Activated naive CD4-positive, alpha-beta T cell treated with Interleukin-2 at 50 U/mL for 16 hours (primary cell): ENCODE data around the gene GALNT14.
"Not testable (repeated sequence)": the region's sequence is repeated elsewhere in the genome, so short reads cannot be mapped to it uniquely, and the experiment has no call there.

Experiments
- DNase-seq: peaks from one replicate; pipeline ENCODE4 v3.0.0-alpha.2; 2020

GALNT14 gene

GRCh38 chr2:30933496-30933895, 204.7 kb downstream of the GALNT14 start:
- no peak for DNase-seq

- no peak for DNase-seq
Measured at GRCh38 chr2:30932870-30933269, 205.4 kb downstream of the GALNT14 start.

- no peak for DNase-seq
Measured at GRCh38 chr2:30931841-30932407, 206.3 kb downstream of the GALNT14 start.

GRCh38 chr2:30930716-30931115, 207.5 kb downstream of the GALNT14 start:
- no peak for DNase-seq

GRCh38 chr2:30927465-30928075, 210.7 kb downstream of the GALNT14 start:
- no peak for DNase-seq

- DNase-seq, result no peak
Measured at GRCh38 chr2:30926606-30927005, 211.6 kb downstream of the GALNT14 start.

- no peak for DNase-seq
Measured at GRCh38 chr2:30923623-30924022, 214.6 kb downstream of the GALNT14 start.

- no peak for DNase-seq
Measured at GRCh38 chr2:30920511-30920910, 217.7 kb downstream of the GALNT14 start.

- DNase-seq, result no peak
Measured at GRCh38 chr2:30915486-30915885, 222.8 kb downstream of the GALNT14 start.

- no peak for DNase-seq
Measured at GRCh38 chr2:30914456-30914855, 223.8 kb downstream of the GALNT14 start.

- DNase-seq, result no peak
Measured at GRCh38 chr2:30912056-30912455, 226.2 kb downstream of the GALNT14 start.

GRCh38 chr2:30911327-30911726, 226.9 kb downstream of the GALNT14 start:
- DNase-seq, result no peak

- DNase-seq, result no peak
Measured at GRCh38 chr2:30910686-30911085, 227.6 kb downstream of the GALNT14 start.

- DNase-seq, result not testable (repeated sequence)
Measured at GRCh38 chr2:30904437-30904836, 233.8 kb downstream of the GALNT14 start.

GRCh38 chr2:30903326-30903725, 234.9 kb downstream of the GALNT14 start:
- DNase-seq, result no peak

GRCh38 chr2:30900381-30900780, 237.9 kb downstream of the GALNT14 start:
- no peak for DNase-seq

GRCh38 chr2:30899516-30900054, 238.7 kb downstream of the GALNT14 start:
- DNase-seq, result no peak

GRCh38 chr2:30897539-30897938, 240.7 kb downstream of the GALNT14 start:
- DNase-seq, result no peak

- DNase-seq, result no peak
Measured at GRCh38 chr2:30894498-30895119, 243.6 kb downstream of the GALNT14 start.

- DNase-seq, result no peak
Measured at GRCh38 chr2:30888852-30889409, 249.3 kb downstream of the GALNT14 start.

- DNase-seq, result no peak
Measured at GRCh38 chr2:30886080-30886479, 252.2 kb downstream of the GALNT14 start.

- DNase-seq, result no peak
Measured at GRCh38 chr2:30883822-30884221, 254.4 kb downstream of the GALNT14 start.

GRCh38 chr2:30883184-30883583, 255.1 kb downstream of the GALNT14 start:
- DNase-seq, result no peak

- DNase-seq, result no peak
Measured at GRCh38 chr2:30880516-30880915, 257.7 kb downstream of the GALNT14 start.
